Left lobe of liver (tissue), 2 donors: ENCODE measurements around the gene ANKIB1. TPM values are rescaled to one million over a fixed set of nuclear protein-coding genes. Genes with fewer than 3 reads are reported as not detected.
"Not testable (repeated sequence)": the region's sequence is repeated elsewhere in the genome, so short reads cannot be mapped to it uniquely, and the experiment has no call there.

Experiments
- ATAC-seq: fragments of 200-7000 bp; cut with Tn5 transposase; one replicate; pipeline ENCODE4 v1.9.1; 2020; ENCODE audit warnings: mild to moderate bottlenecking, moderate library complexity
- DNase-seq: peaks from one replicate; pipeline ENCODE4 v3.0.0-alpha.2; 2020; ENCODE audit warnings: low spot score
- total RNA-seq: library from RNA; stranded (reverse); gene quantifications from one replicate; pipeline ENCODE4 v1.2.1, GENCODE V29; 2021
- donor health status: DM: no; HTN: no; CAD: no; lungs with moderate emphysema.
- donor health status: DM: no; HTN: yes; CAD: no.

ANKIB1 gene
- 13.1 TPM for total RNA-seq

GRCh38 chr7:92245487-92246359 lies at the start of gene ANKIB1, which contains the start of gene KRIT1:
Gene ANKIB1, plus strand, starts transcription at chr7:92245974. Its CDS starts 49,005 bp downstream, at chr7:92294979.
Gene KRIT1, minus strand, starts transcription at chr7:92245914. Its CDS starts 3,779 bp downstream, at chr7:92242135.
- DNase-seq (peak; percentile 89), ATAC-seq (peak; percentile 94)

GRCh38 chr7:92200791-92201190 lies 45.0 kb upstream of the ANKIB1 start:
- no peak for ATAC-seq
- DNase-seq, result no peak

GRCh38 chr7:92205987-92206386 lies 39.8 kb upstream of the ANKIB1 start:
- no peak for ATAC-seq

GRCh38 chr7:92206672-92207071 lies 39.1 kb upstream of the ANKIB1 start:
- DNase-seq, result no peak
- ATAC-seq, result no peak

More at GRCh38 chr7:92205987-92206386, 39.8 kb upstream of the ANKIB1 start:
- no peak for DNase-seq

- no peak for ATAC-seq
- no peak for DNase-seq
These were observed 24.0 kb upstream of the ANKIB1 start for GRCh38 chr7:92221766-92222165.

- DNase-seq (no peak), ATAC-seq (no peak)
These were observed 18.8 kb upstream of the ANKIB1 start for GRCh38 chr7:92226981-92227380.

GRCh38 chr7:92228100-92228499 lies 17.7 kb upstream of the ANKIB1 start:
- DNase-seq (no peak), ATAC-seq (no peak)

GRCh38 chr7:92228742-92229141 lies 17.0 kb upstream of the ANKIB1 start:
- no peak for ATAC-seq

GRCh38 chr7:92230547-92230946 lies 15.2 kb upstream of the ANKIB1 start:
- ATAC-seq, result no peak
- no peak for DNase-seq

More at GRCh38 chr7:92228742-92229141, 17.0 kb upstream of the ANKIB1 start:
- DNase-seq, result no peak

- ATAC-seq (no peak), DNase-seq (no peak)
These were observed 2.8 kb upstream of the ANKIB1 start for GRCh38 chr7:92242972-92243371.

GRCh38 chr7:92244808-92245486 lies 827 bp upstream of the ANKIB1 start:
- ATAC-seq, result peak; percentile 33
- no peak for DNase-seq

GRCh38 chr7:92246360-92247101 lies 757 bp downstream of the ANKIB1 start:
- ATAC-seq (peak; percentile 39), DNase-seq (no peak)

- no peak for ATAC-seq
These were observed 4.8 kb downstream of the ANKIB1 start for GRCh38 chr7:92250603-92251002.

GRCh38 chr7:92251181-92251580 lies 5.4 kb downstream of the ANKIB1 start:
- DNase-seq, result no peak
- ATAC-seq, result no peak

More at GRCh38 chr7:92250603-92251002, 4.8 kb downstream of the ANKIB1 start:
- DNase-seq, result no peak

GRCh38 chr7:92253251-92253650 lies 7.5 kb downstream of the ANKIB1 start:
- ATAC-seq, result no peak

GRCh38 chr7:92254800-92255199 lies 9.0 kb downstream of the ANKIB1 start:
- not testable (repeated sequence) for DNase-seq, ATAC-seq

More at GRCh38 chr7:92253251-92253650, 7.5 kb downstream of the ANKIB1 start:
- no peak for DNase-seq

GRCh38 chr7:92255308-92255707 lies 9.5 kb downstream of the ANKIB1 start:
- DNase-seq (no peak), ATAC-seq (no peak)

- DNase-seq (no peak), ATAC-seq (no peak)
These were observed 13.3 kb downstream of the ANKIB1 start for GRCh38 chr7:92259062-92259461.

- DNase-seq, result no peak
- ATAC-seq, result no peak
These were observed 14.0 kb downstream of the ANKIB1 start for GRCh38 chr7:92259610-92260247.

GRCh38 chr7:92260248-92260781 lies 14.5 kb downstream of the ANKIB1 start:
- DNase-seq (no peak), ATAC-seq (no peak)
